ENCODE measurements around the gene GATA6.

GATA6 gene

DNA sequence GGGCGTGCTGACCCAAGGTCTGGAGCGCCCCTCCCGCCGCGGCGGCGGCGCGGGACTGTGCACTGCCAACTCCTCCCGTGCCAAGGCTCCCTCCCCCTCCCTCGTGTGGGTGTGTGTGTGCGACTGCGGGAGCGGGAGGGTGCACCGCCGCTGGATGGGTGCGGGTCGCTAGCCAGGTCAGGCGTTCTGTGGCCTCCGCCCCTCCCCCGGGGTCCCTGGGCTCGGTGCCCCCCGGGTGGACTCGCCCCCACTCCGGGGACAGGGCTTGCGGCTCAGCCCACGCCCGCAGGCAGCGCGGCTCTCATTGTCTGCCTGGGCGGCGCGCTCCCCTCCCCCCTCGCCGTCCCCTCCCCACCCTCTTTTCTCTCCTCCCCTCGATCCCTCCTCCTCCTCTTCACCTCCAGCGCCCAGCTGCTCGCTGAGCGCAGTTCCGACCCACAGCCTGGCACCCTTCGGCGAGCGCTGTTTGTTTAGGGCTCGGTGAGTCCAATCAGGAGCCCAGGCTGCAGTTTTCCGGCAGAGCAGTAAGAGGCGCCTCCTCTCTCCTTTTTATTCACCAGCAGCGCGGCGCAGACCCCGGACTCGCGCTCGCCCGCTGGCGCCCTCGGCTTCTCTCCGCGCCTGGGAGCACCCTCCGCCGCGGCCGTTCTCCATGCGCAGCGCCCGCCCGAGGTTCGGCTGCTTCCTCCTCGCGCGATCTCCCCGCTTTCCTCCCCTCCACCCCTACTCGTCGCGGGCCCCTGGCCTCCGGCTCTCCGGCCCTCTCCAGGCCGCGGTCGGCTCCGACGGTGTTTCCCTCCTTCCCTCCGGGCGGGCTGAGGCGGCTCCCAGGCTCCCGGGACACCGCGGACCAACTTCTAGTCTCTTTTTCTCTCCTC lies at the start of gene GATA6:
Gene GATA6, plus strand, starts transcription at position 579 of the 878 bp plus-strand sequence. CDS start 1,556 bp downstream, outside the sequence.
- no peak for DNase-seq

DNA sequence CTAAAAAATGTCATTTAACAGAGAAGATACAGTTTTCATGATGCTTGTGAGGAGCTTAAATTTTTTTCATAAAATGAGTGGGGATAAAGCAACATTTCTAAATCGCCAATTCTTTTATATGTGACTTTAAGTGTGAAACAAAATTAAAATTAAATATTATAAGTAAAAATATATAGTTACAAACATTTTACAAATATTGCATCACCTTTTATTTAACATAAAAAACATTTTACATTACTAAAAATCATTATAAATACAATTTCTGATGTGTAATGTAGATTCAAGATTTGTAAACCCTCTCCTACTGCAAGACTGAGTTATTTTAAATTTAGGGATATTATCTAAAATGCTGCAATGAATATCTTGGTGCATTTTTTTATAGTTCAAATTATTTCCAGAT lies 44.4 kb upstream of the GATA6 start:
- no peak for DNase-seq

DNA sequence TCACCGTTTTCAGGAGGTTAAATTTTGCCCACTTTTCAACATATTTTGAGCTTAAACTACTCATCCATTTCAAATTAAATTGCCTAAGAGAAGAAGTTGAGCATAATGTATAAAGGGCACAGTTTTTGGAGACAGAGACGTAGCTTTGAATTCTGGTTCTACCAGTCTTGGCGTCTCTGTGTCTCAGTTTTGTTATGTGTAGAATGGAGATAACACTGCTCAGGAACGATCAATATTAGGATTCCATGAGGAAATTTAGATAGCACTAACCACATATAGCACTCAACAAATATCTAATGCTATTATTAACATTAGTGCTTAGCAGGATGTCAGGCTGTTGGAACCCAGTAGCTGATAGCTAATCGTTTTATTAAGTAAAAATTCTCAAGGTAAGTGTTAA lies 40.4 kb upstream of the GATA6 start:
- DNase-seq = no peak

DNA sequence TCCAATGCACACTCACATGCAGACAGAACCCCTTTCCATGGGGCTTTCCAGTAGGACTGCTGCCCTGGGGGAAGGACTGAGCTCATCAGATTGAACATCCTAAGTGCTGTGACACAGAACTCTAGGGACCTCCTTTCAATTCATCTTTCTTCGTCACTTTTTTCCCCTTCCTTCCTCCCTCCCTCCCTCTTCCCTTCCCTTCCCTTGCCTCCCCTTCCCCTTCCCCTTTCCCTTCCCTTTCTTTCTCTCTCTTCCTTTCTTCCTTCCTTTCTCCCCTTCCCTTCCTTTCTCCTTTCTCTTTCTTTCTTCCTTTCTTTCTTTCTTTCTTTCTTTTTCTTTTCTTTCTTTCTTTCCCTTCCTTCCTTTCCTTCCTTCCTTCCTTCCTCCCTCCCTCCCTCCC lies 39.6 kb upstream of the GATA6 start:
- no peak for DNase-seq

DNA sequence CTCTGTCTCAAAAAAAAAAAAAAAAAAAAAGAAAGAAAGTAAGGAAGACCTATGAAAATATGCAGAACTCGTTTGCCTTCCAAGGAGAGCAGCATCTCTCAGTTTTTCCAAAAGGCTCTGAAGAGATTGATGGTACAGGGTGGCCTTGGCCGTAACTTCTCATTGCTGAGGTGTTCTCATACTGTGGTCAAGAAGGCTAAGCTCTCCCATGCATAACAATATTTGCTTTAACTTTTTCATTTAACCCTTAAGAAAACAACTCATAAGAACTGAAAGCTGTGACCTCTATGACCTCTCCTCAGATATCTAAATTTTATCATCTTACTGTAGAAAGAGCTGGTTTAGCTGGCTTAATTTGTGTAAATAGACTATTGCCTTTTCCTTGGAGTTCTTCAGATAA lies 37.1 kb upstream of the GATA6 start:
- no peak for DNase-seq

DNA sequence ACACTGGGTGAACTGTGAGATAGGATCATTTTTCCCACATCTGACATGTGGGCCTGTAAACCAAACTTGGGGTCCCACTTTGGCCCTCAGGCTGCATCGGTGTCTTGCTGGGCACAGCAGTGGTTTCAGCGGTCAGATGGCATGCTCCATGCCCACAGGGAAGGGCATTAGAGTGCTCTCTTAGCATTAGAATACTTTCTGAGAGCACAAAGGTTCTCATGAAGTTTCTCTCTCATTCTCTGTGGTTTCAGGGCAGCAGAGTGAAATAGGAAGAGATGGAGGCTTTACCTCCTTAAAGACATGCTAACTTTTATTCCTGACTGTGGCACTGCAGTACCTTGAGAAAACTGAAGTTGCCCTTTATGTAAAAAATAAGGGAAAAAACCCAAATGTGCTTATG lies 36.6 kb upstream of the GATA6 start:
- DNase-seq = no peak

DNA sequence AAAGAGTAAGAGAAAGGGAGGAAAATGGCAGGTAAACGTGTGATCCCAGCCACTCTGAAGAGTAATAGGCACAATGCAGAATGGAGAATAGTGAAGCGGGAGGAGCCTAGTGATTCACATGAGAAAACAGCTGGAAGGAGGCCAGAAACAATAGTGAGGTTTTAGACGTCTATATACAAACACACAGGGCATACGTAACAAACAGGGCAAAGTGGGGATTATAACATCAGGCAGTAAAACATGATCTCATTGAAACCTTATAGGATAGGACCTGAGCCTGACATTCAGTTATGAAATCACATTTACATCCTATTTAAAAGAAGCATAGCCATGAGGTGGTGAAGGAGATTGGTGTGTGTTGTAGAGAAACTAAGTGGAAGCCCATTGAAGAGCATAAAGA lies 33.0 kb upstream of the GATA6 start:
- no peak for DNase-seq

DNA sequence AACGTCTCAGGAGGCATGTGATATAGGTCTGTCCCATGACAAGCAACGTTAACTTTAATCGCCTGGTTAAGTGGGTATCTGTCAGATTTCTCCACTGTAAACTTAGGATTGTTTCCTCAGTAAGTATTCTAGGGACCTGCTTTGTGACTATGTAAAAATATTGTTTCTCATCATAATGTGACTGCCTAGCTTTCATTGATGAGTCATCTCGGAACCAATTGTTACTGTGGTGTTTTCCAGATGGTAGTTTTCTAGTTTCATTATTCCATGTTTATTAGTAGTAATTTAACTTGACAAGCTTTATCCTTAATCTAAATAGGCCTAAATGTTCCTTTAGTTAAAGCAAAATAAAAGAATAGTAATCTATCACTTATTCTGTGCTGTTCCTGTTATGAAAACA lies 28.2 kb upstream of the GATA6 start:
- no peak for DNase-seq

DNA sequence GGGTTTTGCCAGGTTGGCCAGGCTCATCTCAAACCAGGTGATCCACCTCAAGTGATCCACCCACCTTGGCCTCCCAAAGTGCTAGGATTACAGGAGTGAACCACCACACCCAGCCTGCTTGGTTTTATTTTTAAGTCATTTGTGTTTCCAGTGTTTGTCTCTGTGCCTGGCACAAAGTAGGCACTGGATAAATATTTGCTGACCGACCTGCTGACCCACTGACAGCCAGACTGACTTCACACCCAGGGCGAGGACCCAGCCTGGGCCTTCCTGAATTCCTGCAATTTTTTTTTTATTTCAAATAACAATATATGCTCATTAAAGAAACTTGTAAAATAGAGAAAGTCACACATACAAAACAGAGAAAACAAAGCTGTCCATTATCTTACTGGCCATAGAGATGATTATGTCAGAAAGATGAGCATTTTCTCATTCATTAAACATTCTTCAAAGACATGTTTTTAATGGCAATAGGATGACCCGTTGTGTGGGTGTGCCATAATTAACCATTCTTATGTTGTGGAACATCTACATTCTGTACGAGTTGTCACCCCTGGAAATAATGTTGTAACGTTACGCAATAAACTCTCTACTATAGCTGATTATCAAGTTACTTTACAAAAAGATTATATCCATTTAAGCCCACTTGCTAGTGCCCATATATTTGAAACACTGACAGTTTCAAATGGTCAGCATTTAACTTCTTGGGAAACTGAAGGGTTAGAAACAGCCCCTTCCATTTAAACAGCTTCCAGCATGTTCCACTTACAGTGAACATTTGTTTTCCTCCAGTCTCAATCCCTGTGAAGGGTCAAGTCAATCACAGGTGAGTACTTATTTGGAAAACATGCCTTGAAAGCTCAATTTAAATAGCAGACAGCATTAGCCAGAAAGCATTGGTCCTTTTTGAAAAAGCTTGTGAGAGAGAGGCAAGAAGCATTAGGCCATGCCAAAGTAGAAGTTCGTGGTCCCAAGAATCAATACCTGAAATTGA lies 25.7 kb upstream of the GATA6 start:
- no peak for DNase-seq

DNA sequence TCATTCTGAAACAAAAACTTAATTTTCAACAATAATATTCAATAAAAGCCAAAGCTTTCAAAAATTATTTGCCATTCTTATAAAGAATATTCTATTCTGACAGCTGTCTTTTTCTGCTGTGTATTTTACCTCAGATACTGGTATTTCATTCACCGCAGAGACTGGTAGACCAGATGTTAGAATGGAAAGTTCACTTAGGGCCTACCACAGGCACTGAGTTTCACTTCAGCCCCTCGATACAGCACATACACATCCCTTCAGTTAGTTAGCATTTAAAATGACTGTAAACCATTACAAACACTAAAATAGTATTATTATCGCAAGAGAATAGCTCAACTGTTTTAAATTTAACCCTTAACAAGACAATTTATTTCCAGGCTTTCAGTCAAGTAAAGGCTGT lies 24.2 kb upstream of the GATA6 start:
- no peak for DNase-seq

DNA sequence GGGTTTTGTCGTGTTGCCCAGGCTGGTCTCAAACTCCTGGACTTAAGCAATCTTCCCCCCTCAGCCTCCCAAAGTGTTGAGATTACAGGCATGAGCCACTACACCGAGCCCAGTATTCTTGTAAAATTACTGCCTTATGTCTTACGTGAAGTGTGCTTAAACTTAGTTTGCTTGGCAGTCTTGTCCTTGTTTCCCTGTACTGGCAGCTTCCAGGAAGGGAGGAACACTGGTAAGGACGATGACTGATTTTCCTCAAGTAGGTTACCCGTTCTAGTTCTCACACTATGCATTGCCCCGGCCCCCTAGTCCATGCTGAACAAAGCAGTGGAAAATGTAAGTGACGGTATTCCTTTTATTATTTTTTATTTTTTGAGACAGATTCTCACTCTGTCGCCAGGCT lies 19.7 kb upstream of the GATA6 start:
- no peak for DNase-seq

DNA sequence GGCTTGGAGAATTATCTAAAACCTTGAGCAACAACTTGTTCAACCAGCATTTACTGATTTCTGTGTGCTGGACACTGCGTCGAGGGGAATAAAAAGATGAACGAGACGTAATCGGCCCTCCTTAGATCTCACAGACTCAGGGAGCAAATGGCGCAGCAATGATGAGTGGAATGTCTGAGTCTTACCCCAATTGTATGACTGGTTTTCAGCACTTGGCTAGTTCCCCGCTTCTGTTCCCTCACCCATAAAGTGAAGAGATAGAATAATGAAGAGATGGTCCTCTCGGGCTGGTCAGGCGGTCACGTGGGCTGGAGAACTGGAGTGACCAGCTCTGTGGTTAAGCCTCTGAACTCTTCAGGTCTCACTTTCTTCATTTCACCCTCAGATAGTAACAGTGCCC lies 17.3 kb upstream of the GATA6 start:
- no peak for DNase-seq

DNA sequence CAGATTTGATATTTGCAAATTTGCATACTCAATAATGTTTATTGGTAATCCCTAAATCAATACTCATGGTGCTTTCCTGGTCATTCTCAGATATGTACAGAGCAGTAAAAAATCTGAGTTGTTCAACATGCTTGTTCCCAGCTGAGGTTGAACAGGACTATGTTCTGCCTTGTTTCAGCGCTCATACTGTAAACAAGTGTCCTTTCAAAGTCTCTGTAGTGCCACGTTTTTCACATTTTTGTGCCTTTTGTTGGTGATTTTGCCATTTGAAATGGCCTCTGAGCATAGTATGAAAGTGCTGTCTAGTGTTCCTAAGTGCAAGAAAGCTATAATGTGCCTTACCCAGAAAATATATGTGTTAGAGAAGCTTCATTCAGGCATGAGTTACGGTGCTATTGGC lies 16.0 kb upstream of the GATA6 start:
- DNase-seq = no peak

DNA sequence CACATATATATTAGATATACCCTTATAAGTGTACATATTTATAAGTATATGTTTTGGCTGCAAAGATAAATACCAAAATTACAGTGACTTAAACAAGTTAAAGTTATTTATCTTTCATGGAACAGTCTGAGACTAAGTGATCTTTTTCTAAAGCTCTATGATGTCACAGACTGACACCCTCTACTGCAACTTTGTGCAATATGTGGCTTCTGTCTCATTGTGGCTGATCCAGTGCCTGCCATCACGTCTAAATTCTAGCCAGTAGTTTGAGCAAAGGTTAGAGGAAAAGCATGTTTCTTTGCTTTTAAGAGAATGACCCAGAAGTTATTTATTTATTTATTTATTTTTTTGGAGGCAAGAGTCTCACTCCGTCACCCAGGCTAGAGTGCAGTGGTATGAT lies 13.8 kb upstream of the GATA6 start:
- no peak for DNase-seq

DNA sequence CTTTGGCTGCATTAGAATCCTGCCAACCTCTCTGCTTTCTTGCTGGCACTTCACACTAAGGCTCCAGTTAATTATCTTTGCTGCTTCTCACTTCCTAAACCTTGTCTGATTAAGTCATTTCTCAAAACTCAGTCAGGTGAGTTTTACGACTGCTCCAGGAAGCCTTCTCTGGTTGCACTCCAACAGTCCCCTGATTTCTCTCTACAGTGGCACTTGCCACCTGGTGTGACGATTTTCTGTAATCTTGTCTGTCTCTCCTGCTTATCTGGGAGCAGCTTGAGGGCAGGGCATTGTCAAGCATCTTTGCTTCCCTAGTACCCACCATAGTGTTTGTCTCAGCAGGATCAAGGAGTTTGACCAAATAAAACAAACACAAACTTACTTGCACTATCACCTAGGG lies 10.4 kb upstream of the GATA6 start:
- DNase-seq = no peak

DNA sequence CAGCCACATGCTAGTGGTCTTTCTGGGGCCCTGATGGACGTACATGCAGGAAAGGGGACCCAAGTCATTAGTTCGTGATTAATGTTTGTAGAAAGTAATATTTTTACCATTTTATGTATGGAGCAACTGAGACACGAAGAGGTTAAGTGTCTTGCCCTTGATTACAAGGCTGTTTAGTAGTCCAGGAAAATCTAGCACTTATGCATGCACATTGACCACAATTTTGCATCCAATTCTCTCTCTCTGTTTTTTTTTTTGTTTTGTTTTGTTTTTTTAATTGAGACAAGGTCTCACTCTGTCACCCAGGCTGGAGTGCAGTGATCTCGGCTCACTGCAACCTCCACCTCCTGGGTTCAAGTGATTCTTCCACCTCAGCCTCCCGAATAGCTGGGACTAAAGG lies 8.3 kb upstream of the GATA6 start:
- DNase-seq = no peak

DNA sequence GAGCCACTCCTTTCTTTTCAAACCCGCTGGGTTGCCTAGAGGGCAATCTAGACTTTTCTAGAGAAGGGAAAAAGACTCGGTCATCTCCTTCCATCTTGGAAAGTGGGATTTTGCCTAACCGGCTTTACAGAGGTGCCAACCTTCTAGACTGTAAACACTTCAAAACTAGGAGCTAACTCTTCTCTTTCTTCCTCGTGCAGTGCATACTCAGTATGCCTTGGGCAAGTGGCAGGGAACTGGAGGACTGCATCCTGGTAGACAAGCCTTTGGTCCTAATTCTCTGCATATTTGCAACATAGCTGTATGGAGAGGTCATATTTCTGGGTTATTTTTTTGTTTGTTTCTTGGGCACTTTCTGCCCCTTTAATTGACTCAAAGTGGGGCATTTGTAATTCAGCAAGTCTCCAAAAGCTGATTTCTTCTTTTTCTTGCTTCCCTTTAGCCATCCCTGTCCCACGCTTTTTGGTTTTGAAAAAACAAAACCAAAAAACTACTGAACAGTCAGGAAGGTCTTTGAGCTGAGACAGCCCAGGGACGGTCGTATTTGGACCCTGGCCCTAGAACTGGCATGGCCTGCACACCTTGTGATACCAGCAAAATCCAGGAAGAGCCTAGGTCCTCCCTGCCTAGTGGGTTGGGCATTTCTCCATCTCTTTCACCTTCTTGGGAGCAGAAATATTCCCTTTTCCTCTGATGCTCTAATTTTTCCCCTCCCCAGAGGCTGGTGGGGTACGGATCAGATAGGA lies 5.8 kb upstream of the GATA6 start:
- DNase-seq = no peak

DNA sequence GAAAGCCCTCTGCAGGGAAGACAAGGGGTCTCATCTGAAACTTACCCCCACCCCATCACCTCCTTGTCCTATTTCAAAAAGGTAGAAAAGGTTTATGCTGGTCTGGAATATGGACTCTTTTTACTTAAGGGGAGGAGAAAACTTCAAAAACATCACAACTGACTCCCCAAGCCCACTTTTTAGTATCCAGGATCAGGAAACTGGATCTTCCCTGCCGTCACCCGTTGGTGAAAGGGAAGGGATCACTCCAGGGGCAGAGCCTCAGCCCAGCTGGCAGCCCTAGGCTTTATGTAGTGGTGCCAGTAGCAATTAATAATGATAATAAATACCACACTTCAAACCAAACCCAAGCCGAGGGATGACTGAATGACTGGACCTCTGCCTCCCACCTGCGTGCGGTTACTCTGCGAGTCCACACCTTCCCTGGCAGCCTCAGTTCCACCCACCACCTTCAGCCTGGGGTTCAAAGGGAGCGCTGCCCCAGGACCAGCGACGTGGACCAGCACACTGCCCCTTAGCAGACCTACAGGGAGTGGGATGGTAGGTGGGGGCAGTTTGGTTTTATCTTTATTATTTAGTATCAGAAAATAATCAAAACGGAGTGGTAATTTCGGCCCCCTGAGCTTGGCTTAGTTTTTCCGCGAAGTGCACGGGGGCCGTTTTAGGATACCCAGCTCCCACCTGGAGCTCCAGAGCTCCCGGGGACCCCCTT lies 4.9 kb upstream of the GATA6 start:
- DNase-seq = no peak

DNA sequence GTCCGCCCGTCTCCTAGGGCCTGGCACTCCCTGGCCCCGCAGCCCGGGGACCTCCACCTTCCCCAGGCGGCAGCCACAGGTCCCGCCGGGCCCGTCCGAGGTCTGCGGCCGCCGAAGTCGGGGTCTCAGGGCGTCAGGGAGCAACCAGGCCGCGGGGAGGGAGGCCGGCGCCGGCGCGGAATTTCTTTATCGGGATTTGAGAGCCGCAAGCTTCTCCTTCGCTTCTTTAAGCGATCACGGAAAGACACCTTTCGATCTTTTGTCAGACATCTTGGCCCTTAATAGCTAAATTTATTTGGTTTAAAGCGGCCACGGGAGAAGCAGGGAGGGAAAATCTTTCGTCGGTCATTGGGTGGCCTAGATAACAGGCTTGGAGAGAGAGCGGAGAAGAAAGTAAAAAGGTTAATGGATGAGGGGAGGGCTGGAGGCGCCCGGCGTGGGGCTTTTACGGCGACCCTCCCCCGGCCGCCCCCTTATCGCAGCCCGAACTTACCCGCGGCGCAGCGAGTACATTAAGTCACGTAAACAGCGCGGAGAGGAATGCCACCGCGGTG lies 4.3 kb upstream of the GATA6 start:
- no peak for DNase-seq

DNA sequence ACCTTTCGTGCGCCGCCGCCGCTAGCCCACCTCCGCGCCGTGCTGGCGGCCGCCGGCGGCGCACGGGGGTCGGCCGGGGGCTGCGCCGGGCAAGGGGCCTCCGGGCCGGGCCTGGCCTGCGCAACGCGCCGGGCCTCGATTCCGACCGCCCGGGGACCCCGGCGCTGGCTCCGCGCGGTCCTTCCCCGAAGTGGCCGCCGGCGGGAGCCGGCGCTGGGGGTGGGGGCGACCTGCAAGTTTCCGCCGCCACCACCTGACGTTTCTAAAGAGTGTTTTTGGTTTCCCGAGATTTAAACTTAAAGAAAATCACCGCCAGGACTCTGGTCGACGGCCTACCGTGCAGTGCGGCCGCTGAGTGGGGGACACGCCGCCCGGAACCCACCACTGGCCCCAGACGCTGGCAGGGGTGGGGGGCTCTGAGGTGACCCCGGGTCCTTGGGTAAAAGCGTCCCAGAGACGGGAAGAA lies 3.8 kb upstream of the GATA6 start:
- no peak for DNase-seq

DNA sequence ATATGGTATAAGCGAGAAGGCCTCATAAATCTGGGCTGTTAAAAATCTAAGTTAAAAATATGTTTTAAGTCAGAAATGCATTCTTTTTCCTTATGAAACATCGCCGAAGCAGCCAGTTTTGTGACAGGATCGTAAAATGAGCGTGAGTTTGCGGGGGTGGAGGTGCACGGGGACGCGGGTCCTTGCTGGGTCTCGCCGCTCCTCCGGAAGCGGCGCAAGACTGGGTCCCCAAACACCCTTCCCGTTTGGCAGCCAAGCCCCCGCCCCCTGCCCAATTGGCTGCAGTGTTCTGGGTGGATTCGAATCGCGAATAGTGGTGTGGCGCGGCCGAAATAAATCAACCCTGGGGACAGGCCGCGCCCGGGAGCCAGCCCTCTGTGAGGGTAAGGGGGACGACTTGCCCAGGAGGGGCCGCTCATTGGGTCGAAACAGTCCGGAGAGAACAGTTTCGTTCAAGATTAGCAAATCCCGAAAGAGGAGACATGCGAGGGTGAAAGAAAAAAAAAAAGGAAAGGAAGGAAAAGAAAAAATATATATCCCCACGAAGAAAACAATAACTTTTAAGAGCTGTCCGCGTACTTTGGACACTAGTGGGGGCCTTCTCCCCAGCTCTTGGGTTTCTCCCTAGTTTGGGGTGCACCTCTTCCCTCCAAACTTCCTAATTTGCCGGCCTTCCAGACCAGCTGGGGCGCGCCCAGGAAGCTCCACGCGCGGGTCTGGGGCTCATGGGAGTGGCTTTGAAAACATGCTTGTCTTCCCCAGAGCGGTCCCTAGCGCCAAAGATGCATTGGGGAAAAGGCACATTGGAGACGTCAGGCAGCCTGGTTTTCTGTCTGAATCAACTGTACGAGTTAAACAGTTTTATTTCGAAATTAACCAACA lies 3.1 kb upstream of the GATA6 start:
- no peak for DNase-seq
